ENCODE measurements around the gene NCR1.

- TF ChIP-seq EZH2phosphoT487 (IDR thresholded peaks at IDR 0.05; ENCODE audit: low read depth), result no peak
- no peak for TF ChIP-seq CTCF (IDR thresholded peaks at IDR 0.05; ENCODE audit: low read depth, low read length)
Measured at GRCh38 chr19:54928299-54928698, 22.4 kb downstream of the NCR1 start.
